Spleen (tissue), 11 donors: ENCODE measurements around the gene RESP18. TPM values are rescaled to one million over a fixed set of nuclear protein-coding genes. Genes with fewer than 3 reads are reported as not detected.

Source experiments
- DNase-seq: peaks from one replicate; pipeline ENCODE4 v3.0.0-alpha.2; 2020
- H3K27ac ChIP-seq, 8 donors: fragments of 200-600 bp; sonication (generic) in 7 of 8; 1 replicate in 4 of 8; 2 replicates in 4 of 8; pipeline versions ENCODE4 v1.5.0 to v1.8.0; 2016 to 2021; ENCODE audit warnings: inconsistent platforms in 4 of 8, mild to moderate bottlenecking in 4 of 8, moderate library complexity in 1 of 8
- H3K27me3 ChIP-seq, 7 donors: fragments of 200-600 bp; sonication (generic) in 6 of 7; replicated peaks in 1 of 7; 1 replicate in 4 of 7; 2 replicates in 3 of 7; pipeline versions ENCODE4 v1.5.0 to v1.8.0; 2016 to 2021; ENCODE audit warnings: inconsistent platforms in 3 of 7, mild to moderate bottlenecking in 1 of 7
- H3K36me3 ChIP-seq, 6 donors: fragments of 200-600 bp; sonication (generic) in 5 of 6; 1 replicate in 4 of 6; 2 replicates in 2 of 6; pipeline versions ENCODE4 v1.5.0 to v1.8.0; 2016 to 2021; ENCODE audit warnings: inconsistent platforms in 2 of 6
- H3K4me1 ChIP-seq, 6 donors: fragments of 200-600 bp; sonication (generic) in 5 of 6; 1 replicate in 3 of 6; 2 replicates in 3 of 6; pipeline versions ENCODE4 v1.5.0 to v1.8.0; 2016 to 2021; ENCODE audit warnings: inconsistent platforms in 3 of 6
- H3K4me3 ChIP-seq, 8 donors: fragments of 200-600 bp; sonication (generic) in 7 of 8; 1 replicate in 4 of 8; 2 replicates in 4 of 8; pipeline versions ENCODE4 v1.5.0 to v1.8.0; 2016 to 2021; ENCODE audit warnings: inconsistent platforms in 4 of 8, mild to moderate bottlenecking in 4 of 8, moderate library complexity in 2 of 8
- H3K9me3 ChIP-seq, 8 donors: fragments of 200-600 bp; sonication (generic) in 7 of 8; 1 replicate in 4 of 8; 2 replicates in 4 of 8; pipeline versions ENCODE4 v1.5.0 to v1.8.0; 2016 to 2021; ENCODE audit warnings: inconsistent platforms in 4 of 8
- POLR2A ChIP-seq, 3 donors: fragments of 450-650 bp; IDR thresholded peaks; one replicate each; pipeline ENCODE4 v1.5.1; 2017; ENCODE audit warnings: antibody characterized with exemption in 3 of 3, mild to moderate bottlenecking in 1 of 3
- POLR2AphosphoS5 ChIP-seq, 3 donors: sonication (generic); formaldehyde crosslinking; IDR thresholded peaks; one replicate each; pipeline ENCODE4 v1.5.1; 2017; ENCODE audit warnings: antibody characterized with exemption in 3 of 3
- WGBS, 5 donors: extraction: QIAGEN DNeasy Blood & Tissue Kit in 3 of 5; methylation state at CpG; one replicate each; pipeline versions ENCODE4 v1.1.5 to v1.1.7; 2013 to 2018; 5-methylcytosine and 5-hydroxymethylcytosine counted together
- intact Hi-C: fragments of 100-400 bp; cut with DNase I; formaldehyde crosslinking; loops from one replicate; pipeline ENCODE4 v1.15.0; 2023; ENCODE audit warnings: low total_unique reads
- polyA plus RNA-seq, 3 donors: library from polyadenylated mRNA; stranded (reverse); fragments of 200-250 nt; gene quantifications; one replicate each; pipeline ENCODE4 v1.2.1, GENCODE V29; 2013
- total RNA-seq, 7 donors: library from RNA; depleted of rRNA in 3 of 7; stranded (reverse); fragments of >200 nt in 3 of 7; fragmentation: NEBNext Ultra II Directional in 4 of 7; extraction: Animal tissue kit (Norgen Biotek cat#: 25700) in 4 of 7; gene quantifications; one replicate each; pipeline versions ENCODE4 v1.1.0 to v1.2.1, GENCODE V29; 2016 to 2021
- TF ChIP-seq, protein P1 (sequence below), 11 experiments: fragments of 200-600 bp in 7 of 11; fragments of 450-650 bp in 4 of 11; sonication (generic) in 4 of 11; IDR thresholded peaks in 8 of 11; conservative IDR thresholded peaks in 3 of 11; 1 replicate in 7 of 11; 2 replicates in 4 of 11; pipeline versions ENCODE4 v1.4.0 to v1.8.0; 2016 to 2021; ENCODE audit warnings: antibody characterized with exemption in 11 of 11, inconsistent platforms in 4 of 11, mild to moderate bottlenecking in 1 of 11
- donor health status: healthy with polysubstance abuse.
- donor health status: DM: no; HTN: no; CAD: no; lungs with moderate emphysema.
- donor health status: DM: no; HTN: no; CAD: no.
- donor health status: Bipolar disorder and iron deficiency.
- donor health status: healthy.
- donor health status: DM: no; HTN: no; CAD: no.
- donor health status: DM: yes; HTN: yes; CAD: no.

The RESP18 gene
- total and polyA plus RNA-seq, 10 donors: 0.83 TPM; not detected in 9

DNA sequence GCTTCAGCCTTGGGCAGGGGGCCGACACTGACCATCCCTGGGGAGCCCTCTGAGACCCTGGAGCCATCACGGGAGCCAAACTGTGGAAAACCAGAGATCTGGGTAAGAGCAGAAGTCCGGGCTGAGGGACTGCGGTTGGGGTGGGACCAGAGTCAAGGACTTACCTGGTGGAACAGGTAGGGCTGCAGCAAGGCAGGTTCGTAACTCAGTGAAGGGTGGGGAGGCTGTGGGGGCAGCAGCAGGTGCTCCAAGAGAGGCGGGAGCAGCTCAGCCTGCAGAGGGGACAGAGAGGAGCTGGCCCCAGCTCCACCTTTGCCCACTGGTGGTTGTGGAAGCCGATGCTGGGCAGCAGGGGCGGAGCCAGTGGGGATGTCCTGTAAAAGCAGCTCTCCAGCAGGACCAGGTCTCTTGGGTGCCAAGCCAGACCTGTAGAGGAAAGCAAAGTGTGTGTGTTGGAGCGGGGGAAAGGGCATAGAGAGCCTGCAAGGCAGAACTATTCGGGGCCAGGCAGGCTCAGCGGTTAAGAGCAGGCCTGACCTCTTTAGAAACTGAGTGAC is 30.1 kb downstream of the RESP18 start:
- Histone ChIP-seq H3K36me3 (no peaks in the 10 kb centered on the region), H3K27me3 (peaks cover 0 to 77% (median 10%) of the 10 kb centered on the region in 7 donors), H3K4me3 (no peak overlapping the region), H3K9me3 (no peaks in the 10 kb centered on the region), H3K27ac (no peak overlapping the region), H3K4me1 (peaks cover 0 to 9% (median 3%) of the 10 kb centered on the region in 6 donors)
- 70 to 84% (median 80%) methylated on average over 11 of the region's 11 CpGs for WGBS, 5 donors
- intact Hi-C loops: no loop called here
- peak; percentile 68 for DNase-seq
- TF ChIP-seq POLR2AphosphoS5 (IDR thresholded peaks at IDR 0.05): no peak
- no peak for TF ChIP-seq POLR2A (IDR thresholded peaks at IDR 0.05)
- TF ChIP-seq, protein P1, sequence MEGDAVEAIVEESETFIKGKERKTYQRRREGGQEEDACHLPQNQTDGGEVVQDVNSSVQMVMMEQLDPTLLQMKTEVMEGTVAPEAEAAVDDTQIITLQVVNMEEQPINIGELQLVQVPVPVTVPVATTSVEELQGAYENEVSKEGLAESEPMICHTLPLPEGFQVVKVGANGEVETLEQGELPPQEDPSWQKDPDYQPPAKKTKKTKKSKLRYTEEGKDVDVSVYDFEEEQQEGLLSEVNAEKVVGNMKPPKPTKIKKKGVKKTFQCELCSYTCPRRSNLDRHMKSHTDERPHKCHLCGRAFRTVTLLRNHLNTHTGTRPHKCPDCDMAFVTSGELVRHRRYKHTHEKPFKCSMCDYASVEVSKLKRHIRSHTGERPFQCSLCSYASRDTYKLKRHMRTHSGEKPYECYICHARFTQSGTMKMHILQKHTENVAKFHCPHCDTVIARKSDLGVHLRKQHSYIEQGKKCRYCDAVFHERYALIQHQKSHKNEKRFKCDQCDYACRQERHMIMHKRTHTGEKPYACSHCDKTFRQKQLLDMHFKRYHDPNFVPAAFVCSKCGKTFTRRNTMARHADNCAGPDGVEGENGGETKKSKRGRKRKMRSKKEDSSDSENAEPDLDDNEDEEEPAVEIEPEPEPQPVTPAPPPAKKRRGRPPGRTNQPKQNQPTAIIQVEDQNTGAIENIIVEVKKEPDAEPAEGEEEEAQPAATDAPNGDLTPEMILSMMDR (IDR thresholded peaks at IDR 0.05 in 8 of 11, conservative IDR thresholded peaks at IDR 0.05 in 3 of 11): no peak

DNA sequence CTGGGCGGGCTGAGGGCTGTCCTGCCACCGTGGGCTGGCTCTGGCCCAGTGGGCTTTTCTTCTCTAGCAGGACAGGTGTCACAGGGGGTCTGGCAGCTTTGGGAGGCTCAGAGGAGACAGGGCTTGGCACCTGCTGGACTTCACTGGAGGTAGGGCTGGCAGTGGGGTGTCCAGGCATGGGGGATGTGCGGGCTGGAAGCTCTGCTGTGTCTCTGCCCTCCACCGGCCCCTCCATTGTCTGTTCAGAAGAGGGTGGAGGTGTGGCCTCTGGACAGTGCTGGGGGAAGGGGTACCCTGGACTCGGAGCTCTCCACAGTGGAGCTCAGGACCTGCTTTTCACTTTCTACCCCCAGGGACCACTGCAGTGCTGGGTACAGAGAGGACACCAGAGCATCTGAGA is 32.5 kb downstream of the RESP18 start:
- intact Hi-C loops: no loop called here
- H3K27me3 ChIP-seq: peaks cover 0 to 63% (median 4%) of the 10 kb centered on the region in 7 donors
- H3K4me1 ChIP-seq: peaks cover 0 to 14% (median 7%) of the 10 kb centered on the region in 6 donors
- no peak overlapping the region for H3K27ac ChIP-seq
- WGBS, 5 donors: 50 to 72% (median 61%) methylated on average over 1 to 5 of the region's 5 CpGs
- TF ChIP-seq, protein P1 (IDR thresholded peaks at IDR 0.05 in 8 of 11, conservative IDR thresholded peaks at IDR 0.05 in 3 of 11): no peak
- TF ChIP-seq POLR2AphosphoS5 (IDR thresholded peaks at IDR 0.05) (no peak), POLR2A (IDR thresholded peaks at IDR 0.05) (no peak)
- peak; percentile 67 for DNase-seq
- H3K36me3 ChIP-seq: no peaks in the 10 kb centered on the region
- no peak overlapping the region for H3K4me3 ChIP-seq
- no peaks in the 10 kb centered on the region for H3K9me3 ChIP-seq

DNA sequence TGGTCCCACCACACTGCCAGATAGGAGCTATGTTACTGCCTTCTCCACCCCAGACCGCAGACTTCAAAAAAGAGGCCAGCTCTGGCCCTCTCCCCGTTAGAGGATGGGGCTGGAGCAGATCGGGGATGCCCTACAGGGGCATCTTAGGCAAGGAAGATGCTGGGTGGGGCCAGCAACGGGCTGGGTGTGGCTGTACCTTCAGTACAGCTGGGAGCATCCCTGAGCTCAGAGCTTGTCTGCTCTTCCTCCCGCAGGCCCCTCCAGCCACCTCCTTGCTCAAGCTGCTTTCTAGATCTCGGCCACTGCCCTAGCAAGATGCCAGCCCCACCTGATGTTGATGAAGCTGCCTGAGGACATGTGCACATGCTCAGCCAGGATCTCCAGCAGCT is 33.2 kb downstream of the RESP18 start:
- WGBS, 5 donors: 74 to 83% (median 79%) methylated on average over 6 of the region's 6 CpGs
- H3K9me3 ChIP-seq: no peaks in the 10 kb centered on the region
- H3K27me3 ChIP-seq: peaks cover 0 to 59% (median 4%) of the 10 kb centered on the region in 7 donors
- peak; percentile 74 for DNase-seq
- H3K36me3 ChIP-seq: no peaks in the 10 kb centered on the region
- TF ChIP-seq POLR2A (IDR thresholded peaks at IDR 0.05): no peak
- TF ChIP-seq, protein P1 (IDR thresholded peaks at IDR 0.05 in 8 of 11, conservative IDR thresholded peaks at IDR 0.05 in 3 of 11): no peak
- no peak for TF ChIP-seq POLR2AphosphoS5 (IDR thresholded peaks at IDR 0.05)
- no peak overlapping the region for H3K4me3 ChIP-seq
- H3K4me1 ChIP-seq: peaks cover 0 to 20% (median 13%) of the 10 kb centered on the region in 6 donors
- H3K27ac ChIP-seq: no peak overlapping the region
- intact Hi-C loops: no loop called here

DNA sequence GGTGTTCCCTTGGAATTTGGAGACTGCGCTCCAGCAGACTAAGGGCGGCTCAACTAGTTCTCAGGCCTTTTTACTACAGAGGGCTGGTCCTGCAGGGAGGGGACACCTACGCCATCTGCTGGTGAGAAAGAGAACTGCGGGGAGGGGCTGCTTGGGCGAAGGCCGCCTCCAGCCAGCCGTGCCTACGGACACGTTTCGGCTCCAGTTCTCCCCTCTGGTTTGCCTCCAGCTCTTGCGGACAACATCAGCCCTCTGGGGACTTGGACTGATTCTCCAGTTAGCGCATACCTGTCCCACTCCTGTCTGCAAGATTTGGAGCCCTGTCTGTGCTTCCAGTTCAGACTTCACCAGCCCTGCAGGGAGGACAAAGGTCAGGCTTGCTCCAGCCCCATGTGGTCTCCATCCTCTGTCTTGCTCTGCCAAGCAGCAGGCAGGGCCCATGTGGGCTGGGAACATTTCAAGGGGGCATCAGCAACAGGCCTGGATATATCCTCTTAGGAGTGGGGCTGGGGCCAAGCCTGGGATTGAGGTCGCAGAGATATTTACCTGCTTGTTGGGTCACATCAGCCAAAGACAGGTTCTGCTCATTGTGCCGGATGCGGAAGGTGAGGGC is 33.7 kb downstream of the RESP18 start:
- Histone ChIP-seq H3K36me3 (no peaks in the 10 kb centered on the region), H3K27me3 (peaks cover 0 to 58% (median 4%) of the 10 kb centered on the region in 7 donors), H3K4me1 (peaks cover 0 to 25% (median 18%) of the 10 kb centered on the region in 6 donors), H3K4me3 (no peak overlapping the region), H3K9me3 (no peaks in the 10 kb centered on the region), H3K27ac (no peak overlapping the region)
- TF ChIP-seq, protein P1 (IDR thresholded peaks at IDR 0.05 in 8 of 11, conservative IDR thresholded peaks at IDR 0.05 in 3 of 11): peak; percentile 96 to 100 (median 100)
- TF ChIP-seq POLR2A (IDR thresholded peaks at IDR 0.05) (no peak), POLR2AphosphoS5 (IDR thresholded peaks at IDR 0.05) (peak; percentile 35 to 63 (median 42))
- peak; percentile 95 for DNase-seq
- WGBS, 5 donors: 22 to 39% (median 25%) methylated on average over 8 to 15 of the region's 15 CpGs
- intact Hi-C loops: no loop called here
